NCI-H187 (cell line): Measurements from ENCODE around the gene RAET1E.
A peak's percentile ranks its signal among the peaks of the same experiment; 100 is the strongest.

Experiments used
- DNase-seq, 2 experiments: peaks; one replicate each; lab custom pipeline; 2025; lab: John Stamatoyannopoulos, UW

Gene RAET1E

GRCh38 chr6:149890629-149891045 is 7.3 kb downstream of the RAET1E start:
- no peak for DNase-seq

- DNase-seq = no peak
These were observed 8.6 kb downstream of the RAET1E start for GRCh38 chr6:149889326-149889725.

GRCh38 chr6:149888659-149889058 is 9.3 kb downstream of the RAET1E start:
- peak in 1 of 2 experiments; percentile 23 for DNase-seq

- no peak for DNase-seq
These were observed 9.8 kb downstream of the RAET1E start for GRCh38 chr6:149888093-149888492.

GRCh38 chr6:149887343-149887742 is 10.6 kb downstream of the RAET1E start:
- no peak for DNase-seq

GRCh38 chr6:149885888-149886287 is 12.0 kb downstream of the RAET1E start:
- DNase-seq = no peak

GRCh38 chr6:149884617-149885016 is 13.3 kb downstream of the RAET1E start:
- no peak for DNase-seq

GRCh38 chr6:149884215-149884614 is 13.7 kb downstream of the RAET1E start:
- peak; percentile 8 to 11 for DNase-seq

- DNase-seq = no peak
These were observed 16.1 kb downstream of the RAET1E start for GRCh38 chr6:149881860-149882259.

- no peak for DNase-seq
These were observed 16.7 kb downstream of the RAET1E start for GRCh38 chr6:149881066-149881766.

GRCh38 chr6:149877659-149878058 is 20.3 kb downstream of the RAET1E start:
- DNase-seq = no peak

GRCh38 chr6:149876241-149876933 is 21.5 kb downstream of the RAET1E start:
- DNase-seq = no peak

GRCh38 chr6:149872233-149872632 is 25.7 kb downstream of the RAET1E start:
- no peak for DNase-seq

GRCh38 chr6:149871182-149871581 is 26.7 kb downstream of the RAET1E start:
- no peak for DNase-seq

- DNase-seq = no peak
These were observed 28.5 kb downstream of the RAET1E start for GRCh38 chr6:149869275-149869892.

- no peak for DNase-seq
These were observed 29.9 kb downstream of the RAET1E start for GRCh38 chr6:149867876-149868640.

- peak; percentile 8 to 14 for DNase-seq
These were observed 33.1 kb downstream of the RAET1E start for GRCh38 chr6:149864578-149865535.

GRCh38 chr6:149863698-149864577 is 34.0 kb downstream of the RAET1E start, which contains the start of gene LRP11:
Gene LRP11, minus strand, starts transcription at chr6:149864359. Its CDS starts 339 bp downstream, at chr6:149864020.
- DNase-seq = peak; percentile 76 to 83

- DNase-seq = peak; percentile 49 to 56
These were observed 34.8 kb downstream of the RAET1E start for GRCh38 chr6:149862922-149863697.
